Natural killer cell (primary cell): ENCODE data around the gene LPAR3. TPM values are rescaled to one million over a fixed set of nuclear protein-coding genes. Genes with fewer than 3 reads are reported as not detected.

Experiments used
- ATAC-seq, 3 donors: fragments of 150-1000 bp in 2 of 3; fragments of 200-7000 bp in 1 of 3; cut with Tn5 transposase; 1 replicate in 1 of 3; 2 replicates in 2 of 3; pipeline ENCODE4 v1.10.0; 2021; ENCODE audit warnings: mild to moderate bottlenecking in 2 of 3, moderate library complexity in 2 of 3
- DNase-seq, 2 donors: peaks; one replicate each; pipeline versions ENCODE4 v3.0.0 to v3.0.0-alpha.2; 2013 to 2021; ENCODE audit warnings: mixed read lengths in 1 of 2
- H3K27ac ChIP-seq: one replicate; pipeline ENCODE4 v1.5.1; 2013; ENCODE audit warnings: mild to moderate bottlenecking, low read length
- H3K27me3 ChIP-seq: one replicate; pipeline ENCODE4 v1.6.1; 2013; ENCODE audit warnings: low read length; ENCODE audit not compliant: control insufficient read depth, insufficient read depth
- H3K36me3 ChIP-seq: one replicate; pipeline ENCODE4 v1.6.1; 2013; ENCODE audit warnings: low read length; ENCODE audit not compliant: control insufficient read depth, insufficient read depth
- H3K4me1 ChIP-seq: one replicate; pipeline ENCODE4 v1.6.1; 2013; ENCODE audit warnings: low read length; ENCODE audit not compliant: control insufficient read depth, insufficient read depth
- H3K4me3 ChIP-seq: one replicate; pipeline ENCODE4 v1.5.1; 2013; ENCODE audit warnings: low read length
- H3K9me3 ChIP-seq: one replicate; pipeline ENCODE4 v1.6.1; 2013; ENCODE audit warnings: low read length; ENCODE audit not compliant: control insufficient read depth, insufficient read depth
- H3K27ac Mint-ChIP-seq, 2 donors: one replicate each; pipeline ENCODE4 v1.8.0; 2022; ENCODE audit warnings: mild to moderate bottlenecking in 2 of 2, mixed read lengths in 2 of 2, moderate library complexity in 1 of 2
- H3K27me3 Mint-ChIP-seq, 2 donors: one replicate each; pipeline ENCODE4 v1.8.0; 2022; ENCODE audit warnings: low read depth in 2 of 2, mixed read lengths in 2 of 2
- H3K36me3 Mint-ChIP-seq: one replicate; pipeline ENCODE4 v1.8.0; 2022; ENCODE audit warnings: mixed read lengths
- H3K4me1 Mint-ChIP-seq, 2 donors: one replicate each; pipeline ENCODE4 v1.8.0; 2022; ENCODE audit warnings: mixed read lengths in 2 of 2
- H3K4me3 Mint-ChIP-seq: one replicate; pipeline ENCODE4 v1.8.0; 2022; ENCODE audit warnings: mild to moderate bottlenecking, moderate library complexity, mixed read lengths
- H3K9me3 Mint-ChIP-seq, 2 donors: one replicate each; pipeline ENCODE4 v1.8.0; 2022; ENCODE audit warnings: mixed read lengths in 2 of 2
- WGBS: methylation state at CpG from one replicate; pipeline ENCODE4 v1.1.7; 2013; ENCODE audit warnings: missing lambda C conversion rate; ENCODE audit not compliant: insufficient coverage; 5-methylcytosine and 5-hydroxymethylcytosine counted together
- intact Hi-C: fragments of 100-400 bp; cut with micrococcal nuclease; formaldehyde crosslinking; loops from one replicate; pipeline ENCODE4 v1.14.2; 2022
- total RNA-seq, 4 donors: library from RNA; stranded (reverse); fragments of 120-200 nt in 1 of 4; gene quantifications; one replicate each; pipeline versions ENCODE4 v1.2.3 to v1.2.4, GENCODE V29; 2013 to 2022
- TF ChIP-seq, protein P1 (sequence below): fragments of 200-600 bp; IDR thresholded peaks from one replicate; pipeline ENCODE4 v1.8.0; 2022; ENCODE audit warnings: antibody characterized with exemption

The LPAR3 gene
- total RNA-seq, 3 donors from 2014 or later (not counting 1 experiment from before 2014, with no cell fraction given), result 0.48 to 0.64 TPM; not detected in 1

DNA sequence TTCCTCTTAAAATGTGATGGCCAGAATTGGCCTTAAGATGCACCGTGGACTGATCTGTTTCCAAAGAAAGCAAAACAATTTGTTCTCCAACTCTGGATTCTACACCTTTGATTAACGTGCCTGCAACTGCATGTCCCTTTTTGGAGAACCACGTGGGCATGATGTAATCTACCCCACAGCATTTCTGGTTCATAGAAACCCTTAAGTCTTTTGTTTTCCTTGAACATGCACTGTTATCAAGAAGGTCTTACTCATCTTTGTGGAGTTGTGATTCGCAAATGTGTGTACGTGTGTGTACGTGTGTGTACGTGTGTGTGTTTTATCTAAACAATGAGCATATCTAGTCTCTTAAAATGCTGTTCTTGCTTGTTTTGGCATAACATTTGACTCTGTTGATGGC is 57.8 kb downstream of the LPAR3 start:
- ATAC-seq, result no peak
- Histone ChIP-seq H3K27ac (no peak overlapping the region), H3K27me3 (no peaks in the 10 kb centered on the region), H3K4me3 (no peak overlapping the region), H3K36me3 (no peaks in the 10 kb centered on the region), H3K4me1 (no peaks in the 10 kb centered on the region), H3K9me3 (no peaks in the 10 kb centered on the region)
- DNase-seq, result no peak
- intact Hi-C loops, result no loop called here
- TF ChIP-seq, protein P1, sequence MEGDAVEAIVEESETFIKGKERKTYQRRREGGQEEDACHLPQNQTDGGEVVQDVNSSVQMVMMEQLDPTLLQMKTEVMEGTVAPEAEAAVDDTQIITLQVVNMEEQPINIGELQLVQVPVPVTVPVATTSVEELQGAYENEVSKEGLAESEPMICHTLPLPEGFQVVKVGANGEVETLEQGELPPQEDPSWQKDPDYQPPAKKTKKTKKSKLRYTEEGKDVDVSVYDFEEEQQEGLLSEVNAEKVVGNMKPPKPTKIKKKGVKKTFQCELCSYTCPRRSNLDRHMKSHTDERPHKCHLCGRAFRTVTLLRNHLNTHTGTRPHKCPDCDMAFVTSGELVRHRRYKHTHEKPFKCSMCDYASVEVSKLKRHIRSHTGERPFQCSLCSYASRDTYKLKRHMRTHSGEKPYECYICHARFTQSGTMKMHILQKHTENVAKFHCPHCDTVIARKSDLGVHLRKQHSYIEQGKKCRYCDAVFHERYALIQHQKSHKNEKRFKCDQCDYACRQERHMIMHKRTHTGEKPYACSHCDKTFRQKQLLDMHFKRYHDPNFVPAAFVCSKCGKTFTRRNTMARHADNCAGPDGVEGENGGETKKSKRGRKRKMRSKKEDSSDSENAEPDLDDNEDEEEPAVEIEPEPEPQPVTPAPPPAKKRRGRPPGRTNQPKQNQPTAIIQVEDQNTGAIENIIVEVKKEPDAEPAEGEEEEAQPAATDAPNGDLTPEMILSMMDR, result no peak
- 88% methylated on average over 7 of the region's 7 CpGs for WGBS
- Mint-ChIP-seq H3K9me3 (no peaks in the 10 kb centered on the region), H3K36me3 (no peaks in the 10 kb centered on the region), H3K4me1 (no peaks in the 10 kb centered on the region), H3K27me3 (peaks cover 9 to 15% of the 10 kb centered on the region in 2 donors), H3K27ac (no peak overlapping the region), H3K4me3 (no peak overlapping the region)

DNA sequence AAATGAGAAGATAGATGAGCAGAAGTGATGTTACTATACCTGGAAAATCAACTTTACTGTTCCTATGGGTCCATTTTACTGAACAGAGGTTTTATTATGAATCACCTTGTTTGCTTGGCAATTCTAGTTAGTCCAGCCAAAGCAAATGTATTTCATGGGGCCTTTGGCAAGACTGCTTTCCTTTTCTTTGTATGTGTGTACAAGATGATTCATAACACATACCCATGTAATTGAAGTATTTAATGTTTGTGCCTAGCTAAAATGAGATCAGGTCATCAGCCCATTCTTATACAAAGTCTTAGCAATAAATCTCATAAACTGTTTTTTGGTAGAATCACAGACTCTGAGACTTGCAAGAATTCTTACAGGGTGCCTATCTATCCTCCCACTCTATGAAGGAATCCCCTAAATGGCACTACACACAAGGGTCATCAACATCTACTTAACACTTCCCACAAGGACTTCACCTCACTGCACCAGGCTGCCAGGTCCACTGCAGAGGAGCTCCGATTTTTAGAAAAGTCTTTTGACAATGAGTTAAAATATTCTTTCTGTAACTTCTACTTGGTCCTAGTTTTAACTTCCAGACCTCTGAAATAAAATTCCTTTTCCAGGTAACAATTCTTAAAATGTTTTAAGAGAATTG is 58.5 kb downstream of the LPAR3 start:
- TF ChIP-seq, protein P1, result no peak
- WGBS, result no CpG with 5 or more reads among the region's 1 CpG
- H3K27me3 ChIP-seq, result no peaks in the 10 kb centered on the region
- no peak overlapping the region for H3K4me3 Mint-ChIP-seq
- no peaks in the 10 kb centered on the region for H3K36me3 ChIP-seq
- no peak overlapping the region for H3K27ac ChIP-seq
- intact Hi-C loops, result no loop called here
- peaks cover 11 to 18% of the 10 kb centered on the region in 2 donors for H3K27me3 Mint-ChIP-seq
- H3K27ac Mint-ChIP-seq, result no peak overlapping the region
- H3K4me1 ChIP-seq, result no peaks in the 10 kb centered on the region
- H3K9me3 Mint-ChIP-seq, result no peaks in the 10 kb centered on the region
- no peaks in the 10 kb centered on the region for H3K4me1 Mint-ChIP-seq
- no peak overlapping the region for H3K4me3 ChIP-seq
- ATAC-seq (no peak), DNase-seq (no peak)
- no peaks in the 10 kb centered on the region for H3K9me3 ChIP-seq
- H3K36me3 Mint-ChIP-seq, result no peaks in the 10 kb centered on the region

DNA sequence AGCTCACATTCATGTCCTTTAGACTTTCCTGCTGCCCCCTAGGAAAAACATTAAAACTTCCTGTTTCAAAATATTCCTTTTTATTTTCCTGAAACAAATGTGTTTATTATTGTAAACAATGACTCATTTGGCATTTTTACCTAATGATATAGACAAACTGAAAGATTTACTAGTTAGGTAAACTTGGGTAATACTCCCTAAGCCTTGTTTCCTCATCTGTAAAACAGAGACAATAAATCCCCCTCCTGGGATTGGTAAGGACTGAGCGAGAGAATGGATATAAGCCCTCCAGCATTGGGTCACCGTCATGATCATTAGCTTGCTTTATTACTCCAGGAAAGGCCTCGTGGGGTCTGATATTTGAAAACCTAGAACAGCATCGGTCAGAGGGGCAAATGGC is 59.8 kb downstream of the LPAR3 start:
- no peak for ATAC-seq
- H3K27ac Mint-ChIP-seq, result no peak overlapping the region

More for the DNA sequence above, 59.8 kb downstream of the LPAR3 start:
- H3K9me3 Mint-ChIP-seq, result no peaks in the 10 kb centered on the region
- no peak overlapping the region for H3K4me3 Mint-ChIP-seq
- WGBS, result 90% methylated on average over 4 of the region's 4 CpGs
- no peak for DNase-seq
- Histone ChIP-seq H3K9me3 (no peaks in the 10 kb centered on the region), H3K27me3 (no peaks in the 10 kb centered on the region), H3K36me3 (no peaks in the 10 kb centered on the region), H3K4me3 (no peak overlapping the region), H3K27ac (no peak overlapping the region), H3K4me1 (no peaks in the 10 kb centered on the region)
- no peaks in the 10 kb centered on the region for H3K36me3 Mint-ChIP-seq
- TF ChIP-seq, protein P1, result no peak
- peaks cover 10 to 23% of the 10 kb centered on the region in 2 donors for H3K27me3 Mint-ChIP-seq
- H3K4me1 Mint-ChIP-seq, result no peaks in the 10 kb centered on the region
- intact Hi-C loops, result no loop called here
